Osteocyte (in vitro differentiated cells): ENCODE data around the gene SAMD4A. TPM values are rescaled to one million over a fixed set of nuclear protein-coding genes. Genes with fewer than 3 reads are reported as not detected.

Source experiments
- DNase-seq: peaks from one replicate; pipeline ENCODE4 v3.0.0; 2021; ENCODE audit warnings: mixed read lengths; ENCODE audit not compliant: unreplicated experiment; ENCODE audit errors: extremely low spot score
- H3K27ac Mint-ChIP-seq: one replicate; pipeline ENCODE4 v1.8.0; 2021; ENCODE audit warnings: mild to moderate bottlenecking, mixed read lengths; ENCODE audit not compliant: unreplicated experiment
- H3K27me3 Mint-ChIP-seq: one replicate; pipeline ENCODE4 v1.8.0; 2021; ENCODE audit warnings: mixed read lengths; ENCODE audit not compliant: unreplicated experiment
- H3K36me3 Mint-ChIP-seq: one replicate; pipeline ENCODE4 v1.8.0; 2021; ENCODE audit warnings: mixed read lengths; ENCODE audit not compliant: unreplicated experiment
- H3K4me1 Mint-ChIP-seq: one replicate; pipeline ENCODE4 v1.8.0; 2021; ENCODE audit warnings: mixed read lengths; ENCODE audit not compliant: unreplicated experiment
- H3K4me3 Mint-ChIP-seq: one replicate; pipeline ENCODE4 v1.8.0; 2021; ENCODE audit warnings: mild to moderate bottlenecking, moderate library complexity, mixed read lengths; ENCODE audit not compliant: unreplicated experiment
- H3K9me3 Mint-ChIP-seq: one replicate; pipeline ENCODE4 v1.8.0; 2021; ENCODE audit warnings: mixed read lengths; ENCODE audit not compliant: unreplicated experiment
- total RNA-seq: library from RNA; stranded (reverse); gene quantifications from 2 replicates; pipeline ENCODE4 v1.2.1, GENCODE V29; 2021
- TF ChIP-seq, protein P1 (sequence below): fragments of 200-600 bp; sonication (generic); IDR thresholded peaks from 2 replicates; pipeline ENCODE4 v1.5.0; 2021; ENCODE audit warnings: antibody characterized with exemption, mild to moderate bottlenecking, moderate library complexity

The SAMD4A gene
- total RNA-seq, 1 donor from 2014 or later, result 39.1 TPM

DNA sequence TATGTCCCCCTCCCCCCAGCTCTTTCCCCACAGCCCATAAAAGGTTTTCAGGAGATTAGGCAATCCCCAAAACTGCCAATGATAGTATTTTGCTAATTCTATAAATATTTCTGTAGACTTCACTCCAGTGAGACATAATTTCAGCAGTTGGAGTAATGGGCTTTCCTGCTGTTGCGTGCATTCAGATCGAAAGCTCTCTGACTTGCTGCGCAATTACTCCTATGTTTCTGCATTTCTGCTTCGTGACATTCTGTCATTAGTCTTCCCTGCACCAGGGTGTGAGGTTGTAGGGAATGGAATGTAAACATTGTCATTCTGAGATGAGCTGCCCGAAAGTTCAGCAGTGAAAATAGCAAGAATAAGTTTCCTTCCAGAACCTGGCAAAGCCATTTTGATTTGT, 58.2 kb downstream of the SAMD4A start:
- peak overlapping the region; percentile 57 for H3K4me3 Mint-ChIP-seq
- no peaks in the 10 kb centered on the region for H3K9me3 Mint-ChIP-seq
- peaks cover 73% of the 10 kb centered on the region for H3K4me1 Mint-ChIP-seq
- no peak for DNase-seq
- no peaks in the 10 kb centered on the region for H3K27me3 Mint-ChIP-seq
- peak overlapping the region; percentile 92 for H3K27ac Mint-ChIP-seq
- TF ChIP-seq, protein P1, sequence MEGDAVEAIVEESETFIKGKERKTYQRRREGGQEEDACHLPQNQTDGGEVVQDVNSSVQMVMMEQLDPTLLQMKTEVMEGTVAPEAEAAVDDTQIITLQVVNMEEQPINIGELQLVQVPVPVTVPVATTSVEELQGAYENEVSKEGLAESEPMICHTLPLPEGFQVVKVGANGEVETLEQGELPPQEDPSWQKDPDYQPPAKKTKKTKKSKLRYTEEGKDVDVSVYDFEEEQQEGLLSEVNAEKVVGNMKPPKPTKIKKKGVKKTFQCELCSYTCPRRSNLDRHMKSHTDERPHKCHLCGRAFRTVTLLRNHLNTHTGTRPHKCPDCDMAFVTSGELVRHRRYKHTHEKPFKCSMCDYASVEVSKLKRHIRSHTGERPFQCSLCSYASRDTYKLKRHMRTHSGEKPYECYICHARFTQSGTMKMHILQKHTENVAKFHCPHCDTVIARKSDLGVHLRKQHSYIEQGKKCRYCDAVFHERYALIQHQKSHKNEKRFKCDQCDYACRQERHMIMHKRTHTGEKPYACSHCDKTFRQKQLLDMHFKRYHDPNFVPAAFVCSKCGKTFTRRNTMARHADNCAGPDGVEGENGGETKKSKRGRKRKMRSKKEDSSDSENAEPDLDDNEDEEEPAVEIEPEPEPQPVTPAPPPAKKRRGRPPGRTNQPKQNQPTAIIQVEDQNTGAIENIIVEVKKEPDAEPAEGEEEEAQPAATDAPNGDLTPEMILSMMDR, result no peak
- H3K36me3 Mint-ChIP-seq, result no peaks in the 10 kb centered on the region

GRCh38 chr14:54627219-54627539, 60.3 kb downstream of the SAMD4A start:
- TF ChIP-seq, protein P1, result no peak
- DNase-seq, result no peak
- Mint-ChIP-seq H3K36me3 (no peaks in the 10 kb centered on the region), H3K4me3 (peak overlapping the region; percentile 60), H3K9me3 (peaks cover under 1% of the 10 kb centered on the region), H3K4me1 (peaks cover 69% of the 10 kb centered on the region), H3K27me3 (no peaks in the 10 kb centered on the region), H3K27ac (peak overlapping the region; percentile 95)

DNA sequence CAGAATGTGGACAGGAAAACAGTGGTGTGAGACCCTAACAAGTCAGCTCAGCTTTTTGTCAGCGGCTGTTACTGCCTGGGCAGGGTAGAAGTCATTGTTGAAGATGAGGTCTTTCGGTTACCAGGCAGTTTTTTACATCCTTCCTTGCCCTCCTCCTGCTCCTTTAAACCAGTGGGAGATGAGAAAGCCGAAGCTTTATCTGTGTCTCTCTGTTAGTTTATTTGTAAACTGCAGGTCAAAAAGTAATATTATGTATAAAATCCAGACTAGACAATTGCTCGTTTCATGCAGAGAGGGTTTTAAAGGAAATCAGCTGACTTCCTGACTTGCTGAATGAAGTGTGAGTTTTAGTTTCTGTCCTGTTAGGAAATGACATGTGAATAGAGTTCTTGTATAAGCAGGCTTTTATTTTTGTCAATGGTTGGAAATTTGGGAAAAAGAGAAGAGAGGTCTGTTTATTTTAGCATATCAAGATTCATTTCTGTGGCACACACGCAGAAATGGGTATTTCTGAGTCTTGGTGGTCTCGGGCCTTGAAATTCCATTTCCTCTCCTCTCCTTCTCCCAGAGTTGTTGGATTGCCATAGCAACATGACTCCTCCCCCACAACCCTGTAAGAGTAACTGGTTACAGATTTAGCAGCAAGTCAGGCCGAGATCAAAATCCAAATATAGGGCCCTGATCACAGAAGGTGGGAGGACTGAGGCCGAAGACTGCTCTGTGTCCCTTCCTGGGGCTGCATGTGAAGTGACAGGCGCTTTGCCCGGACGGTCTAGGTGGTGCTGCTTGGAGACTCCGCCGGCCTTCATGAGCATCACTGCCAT, 60.8 kb downstream of the SAMD4A start:
- Mint-ChIP-seq H3K9me3 (peaks cover 5% of the 10 kb centered on the region), H3K36me3 (no peaks in the 10 kb centered on the region), H3K27me3 (no peaks in the 10 kb centered on the region), H3K27ac (peak overlapping the region; percentile 95), H3K4me1 (peaks cover 67% of the 10 kb centered on the region), H3K4me3 (peak overlapping the region; percentile 60)
- TF ChIP-seq, protein P1, result no peak
- DNase-seq, result no peak

DNA sequence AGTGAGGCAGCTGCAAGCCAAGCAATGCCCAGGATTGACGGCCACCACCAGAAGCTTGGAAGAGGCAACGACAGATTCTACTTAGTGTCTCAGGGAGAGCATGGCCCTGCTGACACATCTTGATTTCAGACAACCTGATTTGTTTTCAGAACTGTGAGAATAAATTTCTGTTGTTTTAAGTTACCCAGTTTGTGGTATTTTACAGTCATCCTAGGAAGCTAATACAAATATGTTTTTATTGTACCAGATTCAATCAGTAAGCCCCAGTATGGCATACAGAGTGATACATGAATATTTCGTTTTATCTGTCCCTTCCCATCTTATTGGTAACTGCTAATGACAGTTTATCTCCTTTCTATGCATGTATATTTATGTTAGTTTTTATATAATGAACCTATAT, 62.3 kb downstream of the SAMD4A start:
- no peak overlapping the region for H3K4me3 Mint-ChIP-seq
- peaks cover 55% of the 10 kb centered on the region for H3K4me1 Mint-ChIP-seq
- TF ChIP-seq, protein P1, result no peak
- DNase-seq, result no peak
- no peaks in the 10 kb centered on the region for H3K36me3 Mint-ChIP-seq
- peaks cover 5% of the 10 kb centered on the region for H3K9me3 Mint-ChIP-seq
- no peaks in the 10 kb centered on the region for H3K27me3 Mint-ChIP-seq
- H3K27ac Mint-ChIP-seq, result peak overlapping the region; percentile 95

- Mint-ChIP-seq H3K36me3 (no peaks in the 10 kb centered on the region), H3K9me3 (peaks cover 5% of the 10 kb centered on the region), H3K27ac (peak overlapping the region; percentile 24), H3K27me3 (no peaks in the 10 kb centered on the region), H3K4me3 (no peak overlapping the region), H3K4me1 (peaks cover 49% of the 10 kb centered on the region)
- TF ChIP-seq, protein P1, result no peak
- no peak for DNase-seq
These were observed 62.9 kb downstream of the SAMD4A start for GRCh38 chr14:54629635-54630360.
